Astrocyte of the cerebellum (primary cell): ENCODE data around the gene ATP1B1.

ENCODE experiments used
- DNase-seq: peaks from one replicate; pipeline ENCODE4 v3.0.0-alpha.2; 2011; ENCODE audit warnings: low read depth
- H3K4me3 ChIP-seq: 2 replicates; pipeline ENCODE4 v1.5.1; 2011; ENCODE audit warnings: mild to moderate bottlenecking, low read depth, low read length, moderate library complexity
- in situ Hi-C: cut with HindIII; loops from 2 replicates; pipeline ENCODE4 v1.10.0; 2017; ENCODE audit warnings: low sequenced_read_pairs
- TF ChIP-seq, protein P1 (sequence below): IDR thresholded peaks from 2 replicates; pipeline ENCODE4 v1.5.1; 2012; ENCODE audit warnings: low read length, low read depth, moderate library complexity, mild to moderate bottlenecking; ENCODE audit errors: missing control alignments

Gene ATP1B1

DNA sequence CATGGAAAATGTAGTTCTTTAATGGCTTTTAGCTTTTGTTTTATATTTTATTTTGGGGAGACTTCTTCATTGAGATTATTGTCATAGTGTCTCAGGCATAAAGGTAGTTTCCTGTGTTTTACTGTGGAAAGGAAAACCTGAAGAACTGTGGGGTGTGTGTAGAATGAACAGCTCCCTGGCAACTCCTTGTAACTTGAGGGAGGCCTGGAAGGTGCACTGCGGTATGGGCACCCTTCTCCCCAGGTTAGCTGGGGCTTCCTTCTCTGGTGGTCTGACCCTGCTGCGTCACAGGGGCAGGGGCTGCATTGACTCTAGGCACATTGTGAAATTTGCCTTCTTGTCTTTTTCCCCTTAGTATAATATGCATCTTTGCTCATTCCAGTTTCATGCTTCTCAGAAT is 1.7 kb downstream of the ATP1B1 start:
- peak overlapping the region; percentile 87 for H3K4me3 ChIP-seq
- no peak for DNase-seq
- in situ Hi-C loops = loop anchor here (25.0 kb wide), 1 partner anchor 471 kb away; no protein-coding TSS in a partner anchor
- TF ChIP-seq, protein P1, sequence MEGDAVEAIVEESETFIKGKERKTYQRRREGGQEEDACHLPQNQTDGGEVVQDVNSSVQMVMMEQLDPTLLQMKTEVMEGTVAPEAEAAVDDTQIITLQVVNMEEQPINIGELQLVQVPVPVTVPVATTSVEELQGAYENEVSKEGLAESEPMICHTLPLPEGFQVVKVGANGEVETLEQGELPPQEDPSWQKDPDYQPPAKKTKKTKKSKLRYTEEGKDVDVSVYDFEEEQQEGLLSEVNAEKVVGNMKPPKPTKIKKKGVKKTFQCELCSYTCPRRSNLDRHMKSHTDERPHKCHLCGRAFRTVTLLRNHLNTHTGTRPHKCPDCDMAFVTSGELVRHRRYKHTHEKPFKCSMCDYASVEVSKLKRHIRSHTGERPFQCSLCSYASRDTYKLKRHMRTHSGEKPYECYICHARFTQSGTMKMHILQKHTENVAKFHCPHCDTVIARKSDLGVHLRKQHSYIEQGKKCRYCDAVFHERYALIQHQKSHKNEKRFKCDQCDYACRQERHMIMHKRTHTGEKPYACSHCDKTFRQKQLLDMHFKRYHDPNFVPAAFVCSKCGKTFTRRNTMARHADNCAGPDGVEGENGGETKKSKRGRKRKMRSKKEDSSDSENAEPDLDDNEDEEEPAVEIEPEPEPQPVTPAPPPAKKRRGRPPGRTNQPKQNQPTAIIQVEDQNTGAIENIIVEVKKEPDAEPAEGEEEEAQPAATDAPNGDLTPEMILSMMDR = no peak

DNA sequence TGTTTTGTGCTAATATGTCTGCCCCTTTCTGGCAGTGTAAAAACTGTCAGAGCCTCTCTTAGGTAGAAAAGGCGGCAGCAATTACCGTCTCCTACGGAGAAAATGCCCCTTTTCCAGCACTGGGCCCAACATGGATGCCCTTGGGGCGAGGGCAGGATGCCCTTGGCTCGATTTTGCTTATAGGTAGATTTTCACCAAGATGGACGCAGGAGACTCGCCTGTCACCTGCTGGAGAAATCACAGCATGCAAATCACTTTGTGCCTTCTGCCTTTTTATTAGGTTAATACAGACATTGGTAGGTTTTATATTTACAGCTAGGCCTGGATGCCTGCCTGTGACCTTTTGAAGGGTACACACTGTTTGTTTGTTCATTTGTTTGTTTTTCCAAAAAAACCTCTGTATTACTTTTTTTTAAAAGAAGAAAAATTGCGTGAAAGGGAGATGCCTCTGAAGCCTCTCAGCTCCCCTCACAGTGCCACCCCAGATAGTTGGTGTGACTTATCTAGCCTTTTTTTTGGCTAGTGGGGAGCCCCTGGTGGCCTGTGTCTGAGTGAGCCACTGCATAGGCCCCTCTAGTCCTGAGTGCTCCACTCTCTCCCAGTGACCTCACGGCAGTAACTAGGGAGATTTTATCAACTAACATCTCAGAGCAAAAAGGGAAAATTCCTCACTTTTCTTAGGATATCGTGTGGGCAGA is 2.5 kb downstream of the ATP1B1 start:
- in situ Hi-C loops = loop anchor here (25.0 kb wide), 1 partner anchor 472 kb away; no protein-coding TSS in a partner anchor
- TF ChIP-seq, protein P1 = peak; percentile 38

DNA sequence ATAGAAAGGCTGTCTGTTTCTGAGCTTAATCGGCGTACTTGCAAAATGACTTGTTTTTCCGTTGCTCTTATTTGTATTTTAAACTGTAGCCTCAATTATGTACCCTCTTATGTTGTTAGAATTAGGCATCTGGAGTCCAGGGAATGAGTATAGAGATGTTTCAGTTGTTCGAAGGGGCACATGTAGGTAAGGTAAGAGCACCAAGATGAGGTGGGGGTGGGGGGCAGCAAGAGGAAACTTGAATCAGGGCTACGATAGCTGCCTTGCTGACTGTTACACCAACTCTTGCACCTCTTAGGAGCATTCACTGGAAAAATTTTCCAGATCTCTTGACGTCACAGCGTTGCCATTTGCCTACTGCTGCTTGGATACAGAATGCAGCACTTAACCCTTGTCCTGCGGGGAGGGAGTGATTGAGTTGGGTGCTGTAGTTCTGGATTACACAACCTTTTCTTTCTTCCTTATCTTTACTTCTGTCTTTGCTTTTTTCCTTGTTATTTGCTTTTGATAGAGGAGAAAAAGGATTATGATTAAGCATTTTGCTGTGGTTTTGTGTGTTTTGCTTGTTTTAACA is 3.2 kb downstream of the ATP1B1 start:
- in situ Hi-C loops = loop anchor here (25.0 kb wide), 1 partner anchor 472 kb away; no protein-coding TSS in a partner anchor
- H3K4me3 ChIP-seq = peak overlapping the region; percentile 87
- DNase-seq = peak; percentile 54
- TF ChIP-seq, protein P1 = no peak

More for the DNA sequence above, 2.5 kb downstream of the ATP1B1 start:
- H3K4me3 ChIP-seq = peak overlapping the region; percentile 87
- no peak for DNase-seq

DNA sequence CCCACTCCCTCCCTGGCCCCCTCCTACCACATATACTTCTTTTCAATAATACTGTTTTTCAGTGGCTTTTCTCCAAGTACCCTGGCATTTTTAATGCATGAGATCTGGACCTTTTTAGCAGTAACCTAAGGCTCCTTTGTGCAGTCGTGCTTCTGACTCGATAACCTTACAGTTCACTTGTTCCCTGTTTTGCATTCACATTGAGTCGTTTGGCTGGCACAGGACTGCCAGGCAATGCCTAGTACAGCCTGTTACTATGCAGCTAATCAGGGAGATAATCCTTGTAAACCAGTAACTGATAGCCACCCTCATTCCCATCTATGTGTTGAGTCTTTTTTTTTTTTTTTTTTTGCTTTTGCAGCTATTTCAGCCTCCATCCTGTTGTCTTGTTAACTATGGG is 3.7 kb downstream of the ATP1B1 start:
- peak overlapping the region; percentile 87 for H3K4me3 ChIP-seq
- TF ChIP-seq, protein P1 = no peak
- no peak for DNase-seq
- in situ Hi-C loops = loop anchor here (25.0 kb wide), 1 partner anchor 473 kb away; no protein-coding TSS in a partner anchor

DNA sequence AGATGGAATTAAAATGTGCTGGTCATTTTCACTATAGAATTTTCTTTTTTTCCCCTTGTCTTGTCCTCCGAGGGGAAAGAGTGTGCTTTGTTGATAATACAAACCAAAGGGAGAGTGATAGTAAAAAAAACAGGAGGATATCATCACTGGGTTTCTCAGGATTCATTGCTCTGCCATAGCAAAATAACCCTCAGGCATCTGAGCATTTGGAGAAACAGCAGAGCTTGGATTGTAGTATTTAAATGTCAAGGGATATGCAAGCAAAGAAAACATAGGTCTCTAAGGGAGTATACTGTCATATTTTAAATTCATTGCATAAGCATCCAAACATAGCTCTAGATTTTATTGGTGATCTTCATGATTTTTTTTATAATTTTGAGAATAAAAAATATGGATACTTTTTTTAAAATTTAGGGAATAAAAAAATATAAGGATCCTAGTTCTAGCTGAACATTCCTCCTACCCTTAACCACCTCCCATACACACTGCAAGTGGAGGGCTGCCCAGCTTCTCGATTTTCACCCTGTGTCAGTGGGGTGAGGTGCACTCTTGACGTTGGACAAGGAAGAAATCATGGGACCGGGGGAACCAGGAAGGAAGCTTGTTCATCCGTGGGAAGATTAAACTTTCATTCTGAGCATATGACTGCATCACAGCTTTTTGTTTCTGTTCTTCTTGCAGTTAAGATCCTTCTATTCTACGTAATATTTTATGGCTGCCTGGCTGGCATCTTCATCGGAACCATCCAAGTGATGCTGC is 4.4 kb downstream of the ATP1B1 start:
- no peak for DNase-seq
- in situ Hi-C loops = loop anchor here (25.0 kb wide), 1 partner anchor 474 kb away; no protein-coding TSS in a partner anchor
- no peak overlapping the region for H3K4me3 ChIP-seq
- TF ChIP-seq, protein P1 = no peak

DNA sequence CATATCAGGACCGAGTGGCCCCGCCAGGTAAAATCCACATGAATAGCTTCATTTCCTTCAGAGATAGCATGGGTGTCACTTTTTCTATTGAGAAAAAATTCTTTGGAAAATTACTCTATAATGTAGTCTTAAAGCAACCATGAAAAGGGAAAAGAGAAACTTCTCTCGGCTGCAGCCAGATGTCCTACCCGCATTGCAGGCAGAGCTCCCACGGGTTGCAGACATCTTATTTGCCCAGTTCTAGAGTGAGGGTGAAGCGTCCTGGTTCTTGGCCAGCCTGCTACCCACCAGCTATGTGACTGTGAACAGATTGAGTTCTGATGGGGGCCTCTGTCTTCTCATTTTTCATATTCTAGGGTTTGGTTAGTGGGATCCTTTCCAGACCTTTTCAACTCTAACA is 5.0 kb downstream of the ATP1B1 start:
- DNase-seq = no peak
- TF ChIP-seq, protein P1 = peak; percentile 15
- in situ Hi-C loops = loop anchor here (25.0 kb wide), 1 partner anchor 474 kb away; no protein-coding TSS in a partner anchor
- no peak overlapping the region for H3K4me3 ChIP-seq
